K562 (cell line): ENCODE data around the gene RPS28. TPM values are rescaled to one million over a fixed set of nuclear protein-coding genes. Genes with fewer than 3 reads are reported as not detected.

Experiments used
- HLTF ChIP-seq: fragments of 450-650 bp; IDR thresholded peaks from 2 replicates; pipeline ENCODE4 v1.6.1; 2016
- ZBTB8A ChIP-seq: fragments of 450-650 bp; IDR thresholded peaks from 2 replicates; pipeline ENCODE4 v1.6.1; 2018; ENCODE audit warnings: mild to moderate bottlenecking, moderate library complexity; ENCODE audit not compliant: partially characterized antibody
- polyA plus RNA-seq, 8 experiments: library from polyadenylated mRNA; depleted of rRNA in 4 of 8; stranded (reverse) in 5 of 8; unstranded in 3 of 8; fragments of >200 nt; fragmentation: Nextera tagmentation in 2 of 8; fragmentation: Illumina TruSeq in 1 of 8; extraction: Ambion mirVana in 2 of 8; extraction: Trizol in 1 of 8; gene quantifications; 2 replicates each; pipeline versions ENCODE4 v1.2.1 to v1.2.3, GENCODE V29; 2011 to 2014; ENCODE audit warnings: inconsistent platforms in 1 of 8, missing spikeins in 1 of 8
- total RNA-seq, 7 experiments: library from RNA; depleted of rRNA in 6 of 7; stranded (reverse); fragments of >200 nt in 6 of 7; fragmentation: Illumina TruSeq in 2 of 7; extraction: Trizol in 2 of 7; gene quantifications; 2 replicates each; pipeline versions ENCODE4 v1.2.1 to v1.2.3, GENCODE V29; 2011 to 2021; ENCODE audit warnings: low replicate concordance in 1 of 7
- TF ChIP-seq, protein P1 (sequence below): sonication (generic); formaldehyde crosslinking; IDR thresholded peaks from 2 replicates; pipeline ENCODE4 v1.8.0; 2022; ENCODE audit warnings: missing genetic modification reagents, mild to moderate bottlenecking, moderate library complexity, borderline replicate concordance
- TF ChIP-seq, protein P2 (sequence below): fragments of 450-650 bp; IDR thresholded peaks from 2 replicates; pipeline ENCODE4 v1.6.1; 2018; ENCODE audit not compliant: partially characterized antibody

The RPS28 gene
- total and polyA plus RNA-seq, 9 of the 15 experiments (the other 6 are each of a cell fraction or from before 2014, with no cell fraction given) = 165 to 2,827 (median 1,303) TPM

GRCh38 chr19:8306235-8307054 is 14.9 kb upstream of the RPS28 start (continued):
- TF ChIP-seq, protein P1, sequence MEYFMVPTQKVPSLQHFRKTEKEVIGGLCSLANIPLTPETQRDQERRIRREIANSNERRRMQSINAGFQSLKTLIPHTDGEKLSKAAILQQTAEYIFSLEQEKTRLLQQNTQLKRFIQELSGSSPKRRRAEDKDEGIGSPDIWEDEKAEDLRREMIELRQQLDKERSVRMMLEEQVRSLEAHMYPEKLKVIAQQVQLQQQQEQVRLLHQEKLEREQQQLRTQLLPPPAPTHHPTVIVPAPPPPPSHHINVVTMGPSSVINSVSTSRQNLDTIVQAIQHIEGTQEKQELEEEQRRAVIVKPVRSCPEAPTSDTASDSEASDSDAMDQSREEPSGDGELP (CRISPR knock-in tag) = no peak
- TF ChIP-seq ZBTB8A (no peak), HLTF (no peak)
- TF ChIP-seq, protein P2, sequence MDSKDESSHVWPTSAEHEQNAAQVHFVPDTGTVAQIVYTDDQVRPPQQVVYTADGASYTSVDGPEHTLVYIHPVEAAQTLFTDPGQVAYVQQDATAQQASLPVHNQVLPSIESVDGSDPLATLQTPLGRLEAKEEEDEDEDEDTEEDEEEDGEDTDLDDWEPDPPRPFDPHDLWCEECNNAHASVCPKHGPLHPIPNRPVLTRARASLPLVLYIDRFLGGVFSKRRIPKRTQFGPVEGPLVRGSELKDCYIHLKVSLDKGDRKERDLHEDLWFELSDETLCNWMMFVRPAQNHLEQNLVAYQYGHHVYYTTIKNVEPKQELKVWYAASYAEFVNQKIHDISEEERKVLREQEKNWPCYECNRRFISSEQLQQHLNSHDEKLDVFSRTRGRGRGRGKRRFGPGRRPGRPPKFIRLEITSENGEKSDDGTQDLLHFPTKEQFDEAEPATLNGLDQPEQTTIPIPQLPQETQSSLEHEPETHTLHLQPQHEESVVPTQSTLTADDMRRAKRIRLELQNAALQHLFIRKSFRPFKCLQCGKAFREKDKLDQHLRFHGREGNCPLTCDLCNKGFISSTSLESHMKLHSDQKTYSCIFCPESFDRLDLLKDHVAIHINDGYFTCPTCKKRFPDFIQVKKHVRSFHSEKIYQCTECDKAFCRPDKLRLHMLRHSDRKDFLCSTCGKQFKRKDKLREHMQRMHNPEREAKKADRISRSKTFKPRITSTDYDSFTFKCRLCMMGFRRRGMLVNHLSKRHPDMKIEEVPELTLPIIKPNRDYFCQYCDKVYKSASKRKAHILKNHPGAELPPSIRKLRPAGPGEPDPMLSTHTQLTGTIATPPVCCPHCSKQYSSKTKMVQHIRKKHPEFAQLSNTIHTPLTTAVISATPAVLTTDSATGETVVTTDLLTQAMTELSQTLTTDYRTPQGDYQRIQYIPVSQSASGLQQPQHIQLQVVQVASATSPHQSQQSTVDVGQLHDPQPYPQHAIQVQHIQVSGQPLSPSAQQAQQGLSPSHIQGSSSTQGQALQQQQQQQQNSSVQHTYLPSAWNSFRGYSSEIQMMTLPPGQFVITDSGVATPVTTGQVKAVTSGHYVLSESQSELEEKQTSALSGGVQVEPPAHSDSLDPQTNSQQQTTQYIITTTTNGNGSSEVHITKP = no peak
